GM12878 (cell line): ENCODE results near the gene CRYBB1. TPM values are rescaled to one million over a fixed set of nuclear protein-coding genes. Genes with fewer than 3 reads are reported as not detected.

Experiments
- ATAC-seq: fragments of 200-7000 bp; cut with Tn5 transposase; 3 replicates; pipeline ENCODE4 v1.9.1; 2020; ENCODE audit warnings: mild to moderate bottlenecking, moderate library complexity
- BruUV-seq: library from RNA; stranded (reverse); fragments of 400-500 nt; replicated peaks from 2 replicates; lab custom pipeline; 2021; lab: Mats Ljungman, UMichigan
- CTCF ChIA-PET: fragments of 300-600 bp; sonication (Branson Sonifier 250); formaldehyde crosslinking; extraction: SDS; loops from one replicate; lab custom pipeline; 2021; ENCODE audit warnings: inconsistent platforms; lab: Yijun Ruan, JAX
- POLR2A ChIA-PET: fragments of 350-600 bp; formaldehyde crosslinking; extraction: SDS; loops from one replicate; lab custom pipeline; 2021; ENCODE audit warnings: inconsistent platforms; lab: Charles Lee
- RAD21 ChIA-PET: fragments of 300-600 bp; sonication (Branson Sonifier 250); formaldehyde crosslinking; loops from one replicate; lab custom pipeline; 2023; ENCODE audit warnings: antibody characterized with exemption; ENCODE audit not compliant: unreplicated experiment; lab: Charles Lee
- SMC1A ChIA-PET: fragments of 300-600 bp; sonication (Branson Sonifier 250); formaldehyde crosslinking; loops from one replicate; lab custom pipeline; 2023; ENCODE audit not compliant: unreplicated experiment, uncharacterized antibody; lab: Charles Lee
- DNase-seq: peaks from one replicate; pipeline ENCODE4 v3.0.0-alpha.2; 2011; ENCODE audit warnings: low read depth, low spot score
- FAIRE-seq: peaks from 3 replicates; lab custom pipeline; 2011; peaks lifted over from hg19 to GRCh38; lab: Jason Lieb, UNC
- H2AFZ ChIP-seq: 2 replicates; pipeline ENCODE4 v1.6.0; 2011; ENCODE audit warnings: low read depth, low read length, control low read depth; ENCODE audit not compliant: control insufficient read depth
- H3K27ac ChIP-seq: 2 replicates; pipeline ENCODE4 v1.5.1; 2011; ENCODE audit warnings: control low read depth; ENCODE audit not compliant: control insufficient read depth, insufficient read depth
- H3K27me3 ChIP-seq, 2 experiments: replicated peaks in 1 of 2; 2 replicates each; pipeline versions ENCODE4 v1.6.0 to v1.6.1; 2011; ENCODE audit warnings: low read length in 1 of 2; ENCODE audit not compliant: control insufficient read depth in 2 of 2, insufficient read depth in 2 of 2
- H3K36me3 ChIP-seq, 2 experiments: 2 replicates each; pipeline ENCODE4 v1.5.1; 2011; ENCODE audit warnings: low read length in 1 of 2; ENCODE audit not compliant: control insufficient read depth in 2 of 2, insufficient read depth in 2 of 2
- H3K4me1 ChIP-seq: 2 replicates; pipeline ENCODE4 v1.6.1; 2011; ENCODE audit warnings: mild to moderate bottlenecking, low read length, moderate library complexity, mixed read lengths; ENCODE audit not compliant: control insufficient read depth, insufficient read depth
- H3K4me2 ChIP-seq: 2 replicates; pipeline ENCODE4 v1.6.0; 2011; ENCODE audit warnings: control low read depth; ENCODE audit not compliant: control insufficient read depth, insufficient read depth
- H3K4me3 ChIP-seq: fragments of 200-600 bp; sonication (generic); 2 replicates; pipeline ENCODE4 v1.5.1; 2016
- H3K79me2 ChIP-seq: 2 replicates; pipeline ENCODE4 v1.6.0; 2011; ENCODE audit warnings: low read length; ENCODE audit not compliant: control insufficient read depth, insufficient read depth
- H3K9ac ChIP-seq: 2 replicates; pipeline ENCODE4 v1.8.0; 2011; ENCODE audit warnings: low read length, control low read depth, mixed read lengths; ENCODE audit not compliant: control insufficient read depth, insufficient read depth
- H3K9me3 ChIP-seq: replicated peaks from 3 replicates; pipeline ENCODE4 v1.5.1; 2011; ENCODE audit warnings: mild to moderate bottlenecking, low read length; ENCODE audit not compliant: control insufficient read depth, insufficient read depth
- H4K20me1 ChIP-seq: 2 replicates; pipeline ENCODE4 v1.6.0; 2011; ENCODE audit not compliant: control insufficient read depth, insufficient read depth
- BCL11A ChIP-seq: IDR thresholded peaks from 2 replicates; pipeline ENCODE4 v1.6.1; 2011; ENCODE audit warnings: low read depth, low read length
- BMI1 ChIP-seq: fragments of 450-650 bp; IDR thresholded peaks from 2 replicates; pipeline ENCODE4 v1.6.1; 2016; ENCODE audit warnings: mild to moderate bottlenecking, moderate library complexity, borderline replicate concordance
- CBX5 ChIP-seq: sonication (generic); IDR thresholded peaks from 2 replicates; pipeline ENCODE4 v1.6.1; 2016; ENCODE audit warnings: low read depth, moderate library complexity, mild to moderate bottlenecking, inconsistent platforms
- CHD1 ChIP-seq: IDR thresholded peaks from 2 replicates; pipeline ENCODE4 v1.6.1; 2012; ENCODE audit warnings: low read depth, low read length, improper control_type of control experiment
- E2F8 ChIP-seq: fragments of 450-650 bp; IDR thresholded peaks from 2 replicates; pipeline ENCODE4 v1.6.1; 2018; ENCODE audit warnings: mild to moderate bottlenecking, low read depth, moderate library complexity; ENCODE audit not compliant: partially characterized antibody
- FOS ChIP-seq: IDR thresholded peaks from 3 replicates; pipeline ENCODE4 v1.6.1; 2011; ENCODE audit warnings: borderline replicate concordance; ENCODE audit not compliant: insufficient read length; ENCODE audit errors: extremely low read depth
- HDAC2 ChIP-seq: fragments of 200-600 bp; sonication (generic); IDR thresholded peaks from 2 replicates; pipeline ENCODE4 v1.6.1; 2017
- MTA3 ChIP-seq: IDR thresholded peaks from 2 replicates; pipeline ENCODE4 v1.6.1; 2012; ENCODE audit warnings: low read length, inconsistent platforms, borderline replicate concordance
- POU2F2 ChIP-seq: IDR thresholded peaks from 3 replicates; pipeline ENCODE4 v1.6.1; 2011; ENCODE audit warnings: low read depth, mild to moderate bottlenecking, low read length, borderline replicate concordance
- RELA ChIP-seq: fragments of 450-650 bp; IDR thresholded peaks from 2 replicates; pipeline ENCODE4 v1.8.0; 2014; ENCODE audit warnings: borderline replicate concordance; ENCODE audit not compliant: partially characterized antibody
- SMAD1 ChIP-seq: fragments of 450-650 bp; IDR thresholded peaks from 2 replicates; pipeline ENCODE4 v1.6.1; 2018; ENCODE audit warnings: mild to moderate bottlenecking, low read depth; ENCODE audit not compliant: partially characterized antibody
- SMAD5 ChIP-seq: IDR thresholded peaks from 2 replicates; pipeline ENCODE4 v1.6.1; 2016; ENCODE audit warnings: antibody characterized with exemption, low read depth
- SP1 ChIP-seq: IDR thresholded peaks from one replicate; pipeline ENCODE4 v1.6.1; 2011; ENCODE audit warnings: low read depth, low read length
- SPI1 ChIP-seq: IDR thresholded peaks from 2 replicates; pipeline ENCODE4 v1.6.1; 2011; ENCODE audit warnings: low read depth, mild to moderate bottlenecking, low read length, moderate library complexity, borderline replicate concordance; ENCODE audit not compliant: insufficient read depth
- TBL1XR1 ChIP-seq: IDR thresholded peaks from 2 replicates; pipeline ENCODE4 v1.6.1; 2012; ENCODE audit warnings: low read depth, low read length, improper control_type of control experiment
- ZNF207 ChIP-seq: fragments of 450-650 bp; IDR thresholded peaks from 2 replicates; pipeline ENCODE4 v1.6.1; 2014; ENCODE audit warnings: antibody characterized with exemption, mild to moderate bottlenecking, borderline replicate concordance
- ZNF384 ChIP-seq: IDR thresholded peaks from 2 replicates; pipeline ENCODE4 v1.6.1; 2012; ENCODE audit warnings: low read depth, mild to moderate bottlenecking, low read length, improper control_type of control experiment, borderline replicate concordance
- ZZZ3 ChIP-seq: IDR thresholded peaks from 2 replicates; pipeline ENCODE4 v1.6.1; 2011; ENCODE audit warnings: low read depth; ENCODE audit not compliant: control insufficient read depth, insufficient read length
- WGBS: methylation state at CpG from one replicate; pipeline ENCODE4 v1.1.6; 2016; ENCODE audit warnings: low lambda C conversion rate; ENCODE audit not compliant: insufficient replicate concordance, insufficient coverage; ENCODE audit errors: missing lambda C conversion rate; 5-methylcytosine and 5-hydroxymethylcytosine counted together
- in situ Hi-C: fragments of 300-500 bp; cut with MboI; formaldehyde crosslinking; loops from 9 replicates; pipeline ENCODE4 v1.14.3; 2018; ENCODE audit warnings: mixed read lengths
- intact Hi-C: fragments of 100-400 bp; cut with micrococcal nuclease; formaldehyde crosslinking; loops from one replicate; pipeline ENCODE4 v1.14.2; 2022; ENCODE audit not compliant: unreplicated experiment
- polyA plus RNA-seq, 11 experiments: library from polyadenylated mRNA; depleted of rRNA in 4 of 11; unstranded in 6 of 11; stranded (reverse) in 5 of 11; fragments of >200 nt; fragmentation: Nextera tagmentation in 4 of 11; fragmentation: Illumina TruSeq in 1 of 11; extraction: Ambion mirVana in 4 of 11; extraction: Trizol in 1 of 11; gene quantifications; 1 replicate in 1 of 11; 2 replicates in 10 of 11; pipeline versions ENCODE4 v1.2.1 to v1.2.3, GENCODE V29; 2011 to 2016; ENCODE audit warnings: inconsistent platforms in 2 of 11, missing spikeins in 2 of 11, low read depth in 1 of 11
- total RNA-seq, 4 experiments: library from RNA; depleted of rRNA in 3 of 4; stranded (reverse); fragments of >200 nt in 3 of 4; fragmentation: Illumina TruSeq in 1 of 4; extraction: Trizol in 1 of 4; gene quantifications; 2 replicates each; pipeline versions ENCODE4 v1.2.1 to v1.2.3, GENCODE V29; 2013 to 2021
- TF ChIP-seq, protein P1 (sequence below): IDR thresholded peaks from 2 replicates; pipeline ENCODE4 v1.6.1; 2012; ENCODE audit warnings: low read depth, low read length, improper control_type of control experiment

The CRYBB1 gene
- total and polyA plus RNA-seq, 10 of the 15 experiments (the other 5 are each of a cell fraction or from before 2014, with no cell fraction given): 0.09 to 0.64 (median 0.23) TPM; not detected in 5

DNA sequence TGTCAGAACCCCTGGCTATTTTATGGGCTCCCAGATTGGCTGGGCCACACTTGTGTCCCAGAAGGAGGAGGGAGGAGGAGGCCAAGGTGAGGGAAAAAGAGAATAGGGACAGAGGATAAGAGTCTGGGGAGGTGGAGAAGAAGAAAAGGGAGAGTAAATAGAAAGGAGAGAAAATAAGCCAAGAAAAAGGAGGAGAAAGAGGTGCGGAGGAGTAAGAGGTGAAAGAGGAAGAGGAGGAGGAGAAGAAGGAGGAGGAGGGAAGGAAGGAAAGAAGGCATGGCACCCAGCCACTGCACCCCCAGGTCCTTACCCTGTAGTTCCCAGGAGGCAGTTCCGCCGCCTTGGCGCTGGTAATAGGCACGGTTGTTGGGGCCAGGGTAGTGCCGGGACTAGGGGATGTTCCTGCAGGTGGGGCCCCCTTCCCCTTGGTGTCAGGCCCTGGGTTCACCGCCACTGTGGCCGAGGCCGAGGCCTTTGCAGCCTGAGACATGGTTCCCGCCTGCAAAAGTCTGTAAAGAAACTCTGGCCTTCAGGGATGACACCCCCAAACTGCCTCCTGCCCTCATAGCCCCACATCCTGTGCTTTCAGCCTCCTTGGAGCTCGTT, 1.9 kb downstream of the CRYBB1 start:
- 0 out of 2 replicates have a peak overlapping the region, but pooled peaks have one; percentile 15 for H3K27ac ChIP-seq
- ChIA-PET POLR2A (no interaction called here), SMC1A (interaction anchor here (1.1 kb wide), 1 partner anchor 8 kb away, joined by 3 read pairs; no protein-coding TSS in a partner anchor), CTCF (interaction anchor here (0.6 kb wide), 1 partner anchor 784 kb away, joined by 3 read pairs; no protein-coding TSS in a partner anchor)
- in situ Hi-C loops (no loop called here), intact Hi-C loops (no loop called here)
- ATAC-seq: no peak
- DNase-seq: no peak
- no peaks in the 10 kb centered on the region for H3K79me2 ChIP-seq
- H2AFZ ChIP-seq: no peak overlapping the region
- no peaks in the 10 kb centered on the region for H4K20me1 ChIP-seq
- no peaks in the 10 kb centered on the region for H3K9me3 ChIP-seq
- H3K27me3 ChIP-seq: no peaks in the 10 kb centered on the region
- no peak overlapping the region for H3K9ac ChIP-seq
- peaks cover 21% of the 10 kb centered on the region for H3K4me1 ChIP-seq
- no peak overlapping the region for H3K4me2 ChIP-seq
- FAIRE-seq: no peak
- H3K4me3 ChIP-seq: no peak overlapping the region
- WGBS: 85% methylated on average over 11 of the region's 11 CpGs
- BruUV-seq: no TSS peak
- no peak for TF ChIP-seq ZNF384
- no peak for TF ChIP-seq FOS
- TF ChIP-seq BCL11A: no peak
- no peak for TF ChIP-seq SPI1
- TF ChIP-seq SP1: no peak
- TF ChIP-seq ZNF207: no peak
- TF ChIP-seq BMI1: no peak
- no peak for TF ChIP-seq MTA3
- no peak for TF ChIP-seq ZZZ3
- no peak for TF ChIP-seq E2F8
- TF ChIP-seq SMAD1: no peak
- TF ChIP-seq CHD1: no peak
- TF ChIP-seq RELA: no peak
- TF ChIP-seq, protein P1, sequence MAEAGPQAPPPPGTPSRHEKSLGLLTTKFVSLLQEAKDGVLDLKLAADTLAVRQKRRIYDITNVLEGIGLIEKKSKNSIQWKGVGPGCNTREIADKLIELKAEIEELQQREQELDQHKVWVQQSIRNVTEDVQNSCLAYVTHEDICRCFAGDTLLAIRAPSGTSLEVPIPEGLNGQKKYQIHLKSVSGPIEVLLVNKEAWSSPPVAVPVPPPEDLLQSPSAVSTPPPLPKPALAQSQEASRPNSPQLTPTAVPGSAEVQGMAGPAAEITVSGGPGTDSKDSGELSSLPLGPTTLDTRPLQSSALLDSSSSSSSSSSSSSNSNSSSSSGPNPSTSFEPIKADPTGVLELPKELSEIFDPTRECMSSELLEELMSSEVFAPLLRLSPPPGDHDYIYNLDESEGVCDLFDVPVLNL: no peak
- no peak for TF ChIP-seq POU2F2
- TF ChIP-seq CBX5: no peak
- TF ChIP-seq HDAC2: no peak
- TF ChIP-seq TBL1XR1: no peak
- TF ChIP-seq SMAD5: no peak
- TF ChIP-seq, all 136 proteins: peak for 0
- H3K36me3 ChIP-seq: no peaks in the 10 kb centered on the region
- RAD21 ChIA-PET: interaction anchor here (1.0 kb wide), 1 partner anchor 24 kb away, joined by 3 read pairs; no protein-coding TSS in a partner anchor
